GM10266 (cell line): ENCODE measurements around the gene TRPM7.

Source experiments
- DNase-seq: peaks from one replicate; pipeline ENCODE4 v3.0.0; 2012; ENCODE audit errors: extremely low spot score
- CTCF ChIP-seq: IDR thresholded peaks from 2 replicates; pipeline ENCODE4 v1.5.1; 2012; ENCODE audit warnings: mild to moderate bottlenecking, low read depth; ENCODE audit not compliant: control insufficient read depth, insufficient read depth; ENCODE audit errors: missing control alignments

Gene TRPM7

DNA sequence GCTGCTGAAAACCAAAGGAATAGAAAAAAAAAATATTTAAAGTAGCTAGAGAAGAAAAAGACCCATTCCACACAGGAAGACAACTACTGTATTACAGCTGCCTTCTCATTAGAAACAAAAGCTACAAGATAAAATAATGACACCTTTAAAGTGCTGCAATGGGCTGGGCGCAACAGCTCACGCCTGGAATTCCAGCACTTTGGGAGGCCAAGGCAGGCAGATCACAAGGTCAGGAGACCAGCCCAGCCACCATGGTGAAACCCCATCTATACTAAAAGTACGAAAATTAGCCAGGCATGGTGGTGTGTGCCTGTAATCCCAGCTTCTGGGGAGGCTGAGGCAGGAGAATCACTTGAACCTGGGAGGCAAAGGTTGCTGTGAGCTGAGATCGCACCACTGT, 31.0 kb downstream of the TRPM7 start:
- no peak for TF ChIP-seq CTCF
- no peak for DNase-seq

GRCh38 chr15:50653156-50653743, 33.3 kb downstream of the TRPM7 start:
- DNase-seq, result no peak

GRCh38 chr15:50652671-50653070, 33.9 kb downstream of the TRPM7 start:
- no peak for DNase-seq

More at GRCh38 chr15:50653156-50653743, 33.3 kb downstream of the TRPM7 start:
- TF ChIP-seq CTCF, result no peak

DNA sequence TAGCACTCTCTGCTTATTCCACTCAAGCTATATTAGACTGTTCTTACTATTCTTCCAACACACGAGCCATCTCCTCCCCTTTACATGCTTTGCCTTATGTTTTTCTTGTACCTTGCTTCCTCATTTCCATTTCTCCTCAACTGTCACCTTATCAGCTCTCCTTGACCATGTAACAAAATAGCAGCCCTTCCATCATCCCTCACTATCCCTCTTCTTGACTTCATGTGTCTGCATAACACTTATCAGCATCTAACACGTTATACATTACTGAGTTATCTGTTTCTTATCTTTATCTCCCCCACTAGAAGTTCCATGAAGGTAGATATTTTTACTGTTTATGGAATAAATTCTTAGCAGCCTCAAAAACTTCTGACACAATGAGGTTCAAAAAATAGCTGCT, 45.3 kb downstream of the TRPM7 start:
- TF ChIP-seq CTCF, result no peak
- DNase-seq, result no peak

More at GRCh38 chr15:50652671-50653070, 33.9 kb downstream of the TRPM7 start:
- no peak for TF ChIP-seq CTCF

- TF ChIP-seq CTCF, result no peak
- no peak for DNase-seq
Observed at GRCh38 chr15:50636146-50636545, 50.5 kb downstream of the TRPM7 start.

DNA sequence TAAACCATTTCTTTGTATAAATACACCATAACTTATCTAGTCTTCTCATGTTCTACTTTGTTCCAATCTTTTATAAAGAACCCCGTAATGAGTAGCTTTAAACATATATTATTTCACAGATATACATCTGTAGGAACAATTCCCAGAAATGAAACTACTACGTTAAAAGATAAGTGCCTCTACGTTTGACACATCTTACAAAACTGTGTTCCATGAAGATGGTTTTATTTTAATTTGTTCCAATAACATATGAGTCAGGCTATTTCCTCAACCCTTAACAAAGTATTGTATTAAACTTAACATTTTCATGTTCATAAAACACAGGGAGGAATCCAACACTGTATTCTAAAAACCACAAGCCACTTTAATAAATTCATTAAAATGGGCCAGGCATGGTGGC, 52.9 kb downstream of the TRPM7 start:
- no peak for DNase-seq
- TF ChIP-seq CTCF, result no peak

DNA sequence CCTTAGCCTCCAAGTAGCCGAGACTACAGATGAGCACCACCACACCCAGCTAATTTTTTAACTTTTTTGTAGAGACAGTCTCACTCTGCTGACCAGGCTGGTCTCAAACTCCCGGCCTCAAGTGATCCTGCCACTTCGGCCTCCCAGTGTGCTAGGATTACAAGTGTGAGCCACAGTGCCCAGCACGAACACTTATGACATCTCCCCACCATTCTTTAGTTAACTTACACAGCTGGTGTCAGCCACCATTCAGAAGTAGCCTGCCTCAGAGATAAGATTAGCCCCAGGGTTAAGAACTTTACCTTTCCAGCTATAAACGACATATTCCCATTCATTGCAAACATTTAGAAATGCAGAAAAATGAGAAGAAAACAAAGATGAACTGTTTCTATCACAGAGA, 58.2 kb downstream of the TRPM7 start:
- DNase-seq, result no peak
- no peak for TF ChIP-seq CTCF
